Loucy (cell line): ENCODE measurements around the gene NRARP.

Source experiments
- EZH2phosphoT487 ChIP-seq: fragments of 200-600 bp; IDR thresholded peaks from 2 replicates; pipeline ENCODE4 v1.6.1; 2018; ENCODE audit warnings: antibody characterized with exemption, mild to moderate bottlenecking, moderate library complexity, borderline replicate concordance
- TF ChIP-seq, protein P1 (sequence below): fragments of 200-600 bp; sonication (generic); conservative IDR thresholded peaks from 2 replicates; pipeline ENCODE4 v1.5.1; 2014; ENCODE audit warnings: mild to moderate bottlenecking, antibody characterized with exemption, low read length

DNA sequence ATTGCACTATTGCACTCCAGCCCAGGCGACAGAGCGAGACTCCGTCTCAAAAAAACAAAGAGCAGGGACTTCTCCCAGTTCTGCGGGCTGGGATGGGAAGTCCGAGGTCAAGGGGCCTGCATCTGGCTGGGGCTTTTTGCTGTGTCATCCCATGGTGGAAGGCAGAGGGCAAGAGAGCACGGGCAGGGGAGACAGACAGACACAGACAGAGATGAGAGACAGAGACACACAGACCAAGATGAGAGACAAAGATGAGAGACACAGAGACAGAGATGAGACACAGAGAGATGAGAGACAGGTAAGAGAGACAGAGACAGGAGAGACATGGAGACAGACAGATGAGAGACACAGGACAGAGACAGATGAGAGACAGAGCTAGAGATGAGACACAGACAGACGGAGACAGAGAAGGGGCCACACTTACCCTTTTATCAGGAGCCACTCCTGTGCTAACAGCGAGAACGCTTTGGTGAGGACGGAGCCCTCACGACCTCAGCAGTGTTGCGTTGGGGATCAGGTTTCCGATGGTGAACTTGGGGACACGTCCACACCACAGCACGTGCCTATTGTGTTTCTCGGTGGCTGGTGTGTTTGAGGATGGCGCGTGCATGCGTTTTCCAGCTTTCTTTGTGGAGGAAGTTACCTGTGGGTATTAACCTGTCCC, 33.4 kb downstream of the NRARP start:
- TF ChIP-seq, protein P1, sequence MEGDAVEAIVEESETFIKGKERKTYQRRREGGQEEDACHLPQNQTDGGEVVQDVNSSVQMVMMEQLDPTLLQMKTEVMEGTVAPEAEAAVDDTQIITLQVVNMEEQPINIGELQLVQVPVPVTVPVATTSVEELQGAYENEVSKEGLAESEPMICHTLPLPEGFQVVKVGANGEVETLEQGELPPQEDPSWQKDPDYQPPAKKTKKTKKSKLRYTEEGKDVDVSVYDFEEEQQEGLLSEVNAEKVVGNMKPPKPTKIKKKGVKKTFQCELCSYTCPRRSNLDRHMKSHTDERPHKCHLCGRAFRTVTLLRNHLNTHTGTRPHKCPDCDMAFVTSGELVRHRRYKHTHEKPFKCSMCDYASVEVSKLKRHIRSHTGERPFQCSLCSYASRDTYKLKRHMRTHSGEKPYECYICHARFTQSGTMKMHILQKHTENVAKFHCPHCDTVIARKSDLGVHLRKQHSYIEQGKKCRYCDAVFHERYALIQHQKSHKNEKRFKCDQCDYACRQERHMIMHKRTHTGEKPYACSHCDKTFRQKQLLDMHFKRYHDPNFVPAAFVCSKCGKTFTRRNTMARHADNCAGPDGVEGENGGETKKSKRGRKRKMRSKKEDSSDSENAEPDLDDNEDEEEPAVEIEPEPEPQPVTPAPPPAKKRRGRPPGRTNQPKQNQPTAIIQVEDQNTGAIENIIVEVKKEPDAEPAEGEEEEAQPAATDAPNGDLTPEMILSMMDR = no peak
- no peak for TF ChIP-seq EZH2phosphoT487
